Neural progenitor cell (in vitro differentiated cells): ENCODE data around the gene CTXN1. TPM values are rescaled to one million over a fixed set of nuclear protein-coding genes. Genes with fewer than 3 reads are reported as not detected.

ENCODE experiments used
- DNase-seq: peaks from one replicate; pipeline ENCODE4 v3.0.0-alpha.2; 2016; ENCODE audit warnings: low spot score
- H2AFZ ChIP-seq: fragments of 200-600 bp; sonication (generic); replicated peaks from 2 replicates; pipeline ENCODE4 v1.6.1; 2016; ENCODE audit warnings: antibody characterized with exemption
- H3F3A ChIP-seq: fragments of 200-600 bp; sonication (generic); 2 replicates; pipeline ENCODE4 v1.6.1; 2016; ENCODE audit warnings: antibody characterized with exemption, low read depth
- H3K27ac ChIP-seq: fragments of 200-600 bp; sonication (generic); 2 replicates; pipeline ENCODE4 v1.5.1; 2016; ENCODE audit warnings: mild to moderate bottlenecking
- H3K27me3 ChIP-seq: fragments of 200-600 bp; sonication (generic); 2 replicates; pipeline ENCODE4 v1.6.1; 2016; ENCODE audit warnings: mild to moderate bottlenecking, moderate library complexity
- H3K36me3 ChIP-seq: fragments of 200-600 bp; sonication (generic); 2 replicates; pipeline ENCODE4 v1.5.1; 2016
- H3K4me1 ChIP-seq: fragments of 200-600 bp; sonication (generic); 2 replicates; pipeline ENCODE4 v1.6.1; 2016; ENCODE audit warnings: mixed run types
- H3K4me2 ChIP-seq: fragments of 200-600 bp; sonication (generic); 2 replicates; pipeline ENCODE4 v1.6.1; 2016
- H3K4me3 ChIP-seq: fragments of 200-600 bp; sonication (generic); 2 replicates; pipeline ENCODE4 v1.5.1; 2016
- H3K79me2 ChIP-seq: fragments of 200-600 bp; sonication (generic); 2 replicates; pipeline ENCODE4 v1.6.1; 2016; ENCODE audit warnings: low read depth
- H3K9ac ChIP-seq: fragments of 200-600 bp; sonication (generic); 2 replicates; pipeline ENCODE4 v1.6.1; 2016
- H3K9me3 ChIP-seq: fragments of 200-600 bp; sonication (generic); 2 replicates; pipeline ENCODE4 v1.5.1; 2016; ENCODE audit warnings: low read depth
- H4K20me1 ChIP-seq: fragments of 200-600 bp; sonication (generic); 2 replicates; pipeline ENCODE4 v1.6.1; 2016; ENCODE audit warnings: low read depth
- H3K27ac Mint-ChIP-seq: 3 replicates; pipeline ENCODE4 v1.8.0; 2021; ENCODE audit warnings: mixed read lengths
- H3K27me3 Mint-ChIP-seq: 2 replicates; pipeline ENCODE4 v1.8.0; 2022; ENCODE audit warnings: low read depth, mild to moderate bottlenecking, inconsistent platforms, moderate library complexity, mixed read lengths; ENCODE audit not compliant: insufficient read depth
- H3K36me3 Mint-ChIP-seq: 3 replicates; pipeline ENCODE4 v1.8.0; 2021; ENCODE audit warnings: mixed read lengths
- H3K4me1 Mint-ChIP-seq: 3 replicates; pipeline ENCODE4 v1.8.0; 2021; ENCODE audit warnings: mixed read lengths
- H3K4me3 Mint-ChIP-seq: 3 replicates; pipeline ENCODE4 v1.8.0; 2021; ENCODE audit warnings: mild to moderate bottlenecking, moderate library complexity, mixed read lengths
- H3K9me3 Mint-ChIP-seq: 3 replicates; pipeline ENCODE4 v1.8.0; 2020; ENCODE audit warnings: mixed read lengths
- EZH2 ChIP-seq: fragments of 200-600 bp; sonication (generic); IDR thresholded peaks from 2 replicates; pipeline ENCODE4 v1.6.1; 2017; ENCODE audit warnings: antibody characterized with exemption, mild to moderate bottlenecking, moderate library complexity
- EZH2phosphoT487 ChIP-seq: fragments of 200-600 bp; sonication (generic); IDR thresholded peaks from 2 replicates; pipeline ENCODE4 v1.6.1; 2017; ENCODE audit warnings: antibody characterized with exemption
- total RNA-seq: library from RNA; depleted of rRNA; stranded (reverse); fragments of >200 nt; gene quantifications from 2 replicates; pipeline ENCODE4 v1.2.3, GENCODE V29; 2015; ENCODE audit warnings: low replicate concordance
- TF ChIP-seq, protein P1 (sequence below): fragments of 200-600 bp; sonication (generic); IDR thresholded peaks from 2 replicates; pipeline ENCODE4 v1.5.1; 2017; ENCODE audit warnings: antibody characterized with exemption, mild to moderate bottlenecking

CTXN1 gene
- total RNA-seq, 1 donor from 2014 or later: 3.7 TPM

DNA sequence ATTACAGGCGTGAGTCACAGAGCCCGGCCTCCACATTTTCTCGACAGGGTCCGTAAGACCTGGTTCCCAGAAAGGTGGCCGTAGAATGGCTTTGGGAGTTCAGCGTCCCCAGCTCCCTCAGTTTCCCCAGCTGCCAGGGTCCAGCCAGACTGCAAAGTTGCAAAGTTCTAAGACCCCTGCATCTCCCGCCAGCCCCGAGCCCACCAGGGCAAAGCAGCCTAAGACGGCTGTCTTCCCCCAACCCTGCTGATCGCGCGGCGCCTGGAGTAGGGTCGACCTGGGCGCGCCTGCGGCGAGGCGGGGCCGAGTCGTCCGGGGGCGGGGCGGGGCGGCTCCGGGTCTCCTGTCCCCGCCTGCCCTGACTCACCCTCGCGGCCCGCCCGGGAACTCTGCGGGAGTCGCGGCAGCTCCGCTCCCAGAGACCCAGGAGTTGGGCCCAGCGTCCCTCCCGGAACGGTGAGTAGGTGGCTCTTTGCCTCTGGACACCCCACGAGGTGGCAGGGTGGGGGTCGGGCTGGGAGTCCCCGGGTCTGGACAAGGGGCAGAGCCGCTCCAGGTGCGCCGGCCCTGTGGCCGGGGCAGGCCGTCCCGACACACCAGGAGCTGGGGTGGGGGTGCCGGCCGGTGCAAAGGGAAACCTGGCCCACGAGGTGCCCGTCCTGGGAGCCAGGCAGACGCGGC lies 37.6 kb downstream of the CTXN1 start, which contains the start of gene LRRC8E:
Gene LRRC8E, plus strand, starts transcription at position 366 of the 681 bp plus-strand sequence. CDS start 7,094 bp downstream, outside the sequence.
- peak; percentile 83 for DNase-seq
- Histone ChIP-seq H3F3A (peaks cover 7% of the 10 kb centered on the region), H3K4me3 (peak within 1 kb of the TSS; percentile 50), H3K9me3 (no peaks in the 10 kb centered on the region), H3K79me2 (no peaks in the 10 kb centered on the region), H3K9ac (no peak within 1 kb of the TSS), H3K4me2 (peak within 1 kb of the TSS; percentile 88), H2AFZ (peak within 1 kb of the TSS; percentile 64), H3K27me3 (peaks cover 44% of the 10 kb centered on the region), H4K20me1 (no peaks in the 10 kb centered on the region), H3K27ac (no peak within 1 kb of the TSS), H3K4me1 (no peaks in the 10 kb centered on the region), H3K36me3 (no peaks in the 10 kb centered on the region)
- peak; percentile 34 for TF ChIP-seq EZH2
- no peak for TF ChIP-seq EZH2phosphoT487
- Mint-ChIP-seq H3K9me3 (no peaks in the 10 kb centered on the region), H3K27me3 (peaks cover 22% of the 10 kb centered on the region), H3K4me3 (peak within 1 kb of the TSS; percentile 59), H3K27ac (no peak within 1 kb of the TSS), H3K4me1 (peaks cover 11% of the 10 kb centered on the region), H3K36me3 (no peaks in the 10 kb centered on the region)

DNA sequence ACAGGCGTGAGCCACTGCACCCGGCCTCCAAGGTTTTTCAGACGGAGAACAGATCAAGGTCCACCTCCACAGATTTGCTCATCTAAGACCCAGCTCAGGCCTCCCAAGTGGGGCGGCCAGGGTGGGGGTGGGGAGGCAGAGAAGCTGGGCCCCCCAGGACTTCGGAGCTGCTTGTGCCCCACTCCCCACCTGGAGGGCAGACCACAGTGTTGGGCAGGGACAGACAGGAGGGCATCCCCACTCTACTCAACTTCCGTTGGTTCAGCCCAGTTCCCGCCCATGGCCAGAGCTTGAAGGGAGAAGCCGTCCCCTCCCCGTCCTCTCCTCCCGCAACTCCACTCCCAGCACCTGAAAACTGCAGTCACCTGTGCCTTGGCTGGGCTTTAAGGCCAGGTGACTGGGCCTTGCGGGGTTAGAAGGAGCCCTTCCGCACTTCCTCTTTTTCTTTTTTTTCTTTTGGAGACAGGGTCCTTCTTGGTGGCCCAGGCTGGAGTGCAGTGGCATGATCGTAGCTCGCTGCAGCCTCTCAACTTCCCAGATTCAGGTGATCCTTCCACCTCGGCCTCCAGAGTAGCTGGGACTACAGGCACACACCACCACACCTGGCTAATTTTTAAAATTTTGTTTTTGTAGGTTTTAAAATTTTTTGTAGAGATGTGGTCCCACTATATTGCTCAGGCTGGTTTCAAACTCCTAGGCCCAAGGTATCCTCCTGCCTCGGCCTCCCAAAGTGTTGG lies 38.4 kb downstream of the CTXN1 start:
- H3K27me3 Mint-ChIP-seq: peaks cover 22% of the 10 kb centered on the region
- Histone ChIP-seq H3K4me1 (no peaks in the 10 kb centered on the region), H3K4me2 (peak overlapping the region; percentile 88), H3F3A (peaks cover 7% of the 10 kb centered on the region), H3K79me2 (no peaks in the 10 kb centered on the region), H4K20me1 (no peaks in the 10 kb centered on the region), H3K36me3 (no peaks in the 10 kb centered on the region), H3K27me3 (peaks cover 44% of the 10 kb centered on the region), H3K4me3 (no peak overlapping the region), H3K9ac (no peak overlapping the region), H3K9me3 (no peaks in the 10 kb centered on the region), H3K27ac (no peak overlapping the region), H2AFZ (no peak overlapping the region)
- no peaks in the 10 kb centered on the region for H3K9me3 Mint-ChIP-seq
- H3K36me3 Mint-ChIP-seq: no peaks in the 10 kb centered on the region
- H3K4me3 Mint-ChIP-seq: no peak overlapping the region
- H3K4me1 Mint-ChIP-seq: peaks cover 11% of the 10 kb centered on the region
- TF ChIP-seq EZH2phosphoT487: no peak
- TF ChIP-seq, protein P1, sequence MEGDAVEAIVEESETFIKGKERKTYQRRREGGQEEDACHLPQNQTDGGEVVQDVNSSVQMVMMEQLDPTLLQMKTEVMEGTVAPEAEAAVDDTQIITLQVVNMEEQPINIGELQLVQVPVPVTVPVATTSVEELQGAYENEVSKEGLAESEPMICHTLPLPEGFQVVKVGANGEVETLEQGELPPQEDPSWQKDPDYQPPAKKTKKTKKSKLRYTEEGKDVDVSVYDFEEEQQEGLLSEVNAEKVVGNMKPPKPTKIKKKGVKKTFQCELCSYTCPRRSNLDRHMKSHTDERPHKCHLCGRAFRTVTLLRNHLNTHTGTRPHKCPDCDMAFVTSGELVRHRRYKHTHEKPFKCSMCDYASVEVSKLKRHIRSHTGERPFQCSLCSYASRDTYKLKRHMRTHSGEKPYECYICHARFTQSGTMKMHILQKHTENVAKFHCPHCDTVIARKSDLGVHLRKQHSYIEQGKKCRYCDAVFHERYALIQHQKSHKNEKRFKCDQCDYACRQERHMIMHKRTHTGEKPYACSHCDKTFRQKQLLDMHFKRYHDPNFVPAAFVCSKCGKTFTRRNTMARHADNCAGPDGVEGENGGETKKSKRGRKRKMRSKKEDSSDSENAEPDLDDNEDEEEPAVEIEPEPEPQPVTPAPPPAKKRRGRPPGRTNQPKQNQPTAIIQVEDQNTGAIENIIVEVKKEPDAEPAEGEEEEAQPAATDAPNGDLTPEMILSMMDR: no peak
- no peak for TF ChIP-seq EZH2
- no peak overlapping the region for H3K27ac Mint-ChIP-seq
- DNase-seq: no peak

DNA sequence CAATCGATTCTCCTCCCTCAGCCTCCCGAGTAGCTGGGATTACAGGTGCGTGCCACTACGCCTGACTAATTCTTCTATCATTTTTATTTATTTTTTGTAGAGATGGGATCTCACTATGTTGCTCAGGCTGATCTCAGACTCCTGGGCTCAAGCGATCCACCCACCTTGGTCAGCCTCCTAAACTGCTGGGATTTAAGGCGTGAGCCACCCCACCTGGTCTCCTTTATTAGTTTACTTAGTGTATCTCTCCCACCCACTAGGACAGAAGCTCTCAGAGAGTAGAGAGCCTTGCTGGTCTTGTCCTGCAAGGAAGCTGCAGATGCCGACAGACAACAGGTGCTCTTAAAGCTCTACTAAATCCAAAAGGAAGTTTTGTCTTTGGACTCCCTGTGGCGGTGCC lies 40.1 kb downstream of the CTXN1 start:
- DNase-seq: no peak
- no peaks in the 10 kb centered on the region for H3K4me1 ChIP-seq
- H3K27me3 ChIP-seq: peaks cover 44% of the 10 kb centered on the region
- no peak overlapping the region for H3K27ac ChIP-seq
- no peaks in the 10 kb centered on the region for H3K36me3 Mint-ChIP-seq
- H3K9me3 ChIP-seq: no peaks in the 10 kb centered on the region
- no peaks in the 10 kb centered on the region for H4K20me1 ChIP-seq
- no peak overlapping the region for H3K4me3 ChIP-seq
- no peaks in the 10 kb centered on the region for H3K36me3 ChIP-seq
- H3K79me2 ChIP-seq: no peaks in the 10 kb centered on the region
- TF ChIP-seq, protein P1: no peak
- no peak overlapping the region for H3K27ac Mint-ChIP-seq
- H3K9ac ChIP-seq: no peak overlapping the region
- H3K9me3 Mint-ChIP-seq: peaks cover 3% of the 10 kb centered on the region
- H3K27me3 Mint-ChIP-seq: peaks cover 20% of the 10 kb centered on the region
- no peak overlapping the region for H3K4me2 ChIP-seq
- no peak overlapping the region for H3K4me3 Mint-ChIP-seq
- peaks cover 7% of the 10 kb centered on the region for H3F3A ChIP-seq
- H3K4me1 Mint-ChIP-seq: peaks cover 6% of the 10 kb centered on the region
- H2AFZ ChIP-seq: no peak overlapping the region
